Ishikawa (cell line): ENCODE results near the gene STAG3.

Source experiments
- CEBPB ChIP-seq: IDR thresholded peaks from 2 replicates; pipeline ENCODE4 v1.6.1; 2012
- CREB1 ChIP-seq: IDR thresholded peaks from 2 replicates; pipeline ENCODE4 v1.6.1; 2012; ENCODE audit warnings: low read depth
- EGR1 ChIP-seq: IDR thresholded peaks from 2 replicates; pipeline ENCODE4 v1.6.1; 2012
- EP300 ChIP-seq: IDR thresholded peaks from 2 replicates; pipeline ENCODE4 v1.6.1; 2012; ENCODE audit warnings: borderline replicate concordance
- FOXM1 ChIP-seq: IDR thresholded peaks from 2 replicates; pipeline ENCODE4 v1.6.1; 2012; ENCODE audit warnings: low read depth, borderline replicate concordance
- NFIC ChIP-seq: IDR thresholded peaks from 2 replicates; pipeline ENCODE4 v1.6.1; 2012
- RAD21 ChIP-seq: IDR thresholded peaks from 2 replicates; pipeline ENCODE4 v1.6.1; 2012; ENCODE audit warnings: low read depth
- TAF1 ChIP-seq: IDR thresholded peaks from 2 replicates; pipeline ENCODE4 v1.6.1; 2012; ENCODE audit warnings: low read depth, mild to moderate bottlenecking
- TCF12 ChIP-seq: IDR thresholded peaks from 2 replicates; pipeline ENCODE4 v1.6.1; 2012; ENCODE audit warnings: low read depth
- TEAD4 ChIP-seq: IDR thresholded peaks from 2 replicates; pipeline ENCODE4 v1.6.1; 2012
- YY1 ChIP-seq: IDR thresholded peaks from 2 replicates; pipeline ENCODE4 v1.6.1; 2012; ENCODE audit warnings: low read depth
- ZBTB7A ChIP-seq: IDR thresholded peaks from 2 replicates; pipeline ENCODE4 v1.6.1; 2012; ENCODE audit warnings: low read depth
- TF ChIP-seq, protein P1 (sequence below): IDR thresholded peaks from 2 replicates; pipeline ENCODE4 v1.6.1; 2012; ENCODE audit warnings: low read depth, mild to moderate bottlenecking
- TF ChIP-seq, protein P2 (sequence below): IDR thresholded peaks from 2 replicates; pipeline ENCODE4 v1.6.1; 2012
- TF ChIP-seq, protein P3 (sequence below): IDR thresholded peaks from 2 replicates; pipeline ENCODE4 v1.6.1; 2012

The STAG3 gene

DNA sequence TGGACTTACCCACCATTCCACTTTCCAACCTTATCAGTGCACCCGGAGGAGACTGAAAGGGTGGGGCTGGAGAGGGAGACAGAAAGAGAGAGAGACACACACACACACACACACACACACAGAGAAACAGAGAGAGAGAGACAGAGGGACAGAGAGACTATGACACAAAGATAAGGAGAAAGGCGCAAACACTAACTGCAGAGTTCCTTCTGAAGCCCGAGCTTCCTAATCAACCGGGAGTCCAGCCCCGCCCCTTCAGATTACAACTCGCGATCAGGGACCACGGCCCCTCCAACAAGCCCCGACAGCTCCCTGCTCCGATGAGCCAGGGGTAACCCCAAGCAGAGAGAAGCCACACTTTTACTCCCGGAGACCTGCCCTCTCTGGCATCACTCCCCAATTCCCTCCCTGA, 9.8 kb upstream of the STAG3 start:
- TF ChIP-seq EGR1 (no peak), NFIC (no peak), CEBPB (no peak), ZBTB7A (no peak), TEAD4 (no peak), RAD21 (no peak), FOXM1 (no peak), YY1 (no peak), CREB1 (no peak), TCF12 (no peak), TAF1 (no peak)
- TF ChIP-seq, protein P1, sequence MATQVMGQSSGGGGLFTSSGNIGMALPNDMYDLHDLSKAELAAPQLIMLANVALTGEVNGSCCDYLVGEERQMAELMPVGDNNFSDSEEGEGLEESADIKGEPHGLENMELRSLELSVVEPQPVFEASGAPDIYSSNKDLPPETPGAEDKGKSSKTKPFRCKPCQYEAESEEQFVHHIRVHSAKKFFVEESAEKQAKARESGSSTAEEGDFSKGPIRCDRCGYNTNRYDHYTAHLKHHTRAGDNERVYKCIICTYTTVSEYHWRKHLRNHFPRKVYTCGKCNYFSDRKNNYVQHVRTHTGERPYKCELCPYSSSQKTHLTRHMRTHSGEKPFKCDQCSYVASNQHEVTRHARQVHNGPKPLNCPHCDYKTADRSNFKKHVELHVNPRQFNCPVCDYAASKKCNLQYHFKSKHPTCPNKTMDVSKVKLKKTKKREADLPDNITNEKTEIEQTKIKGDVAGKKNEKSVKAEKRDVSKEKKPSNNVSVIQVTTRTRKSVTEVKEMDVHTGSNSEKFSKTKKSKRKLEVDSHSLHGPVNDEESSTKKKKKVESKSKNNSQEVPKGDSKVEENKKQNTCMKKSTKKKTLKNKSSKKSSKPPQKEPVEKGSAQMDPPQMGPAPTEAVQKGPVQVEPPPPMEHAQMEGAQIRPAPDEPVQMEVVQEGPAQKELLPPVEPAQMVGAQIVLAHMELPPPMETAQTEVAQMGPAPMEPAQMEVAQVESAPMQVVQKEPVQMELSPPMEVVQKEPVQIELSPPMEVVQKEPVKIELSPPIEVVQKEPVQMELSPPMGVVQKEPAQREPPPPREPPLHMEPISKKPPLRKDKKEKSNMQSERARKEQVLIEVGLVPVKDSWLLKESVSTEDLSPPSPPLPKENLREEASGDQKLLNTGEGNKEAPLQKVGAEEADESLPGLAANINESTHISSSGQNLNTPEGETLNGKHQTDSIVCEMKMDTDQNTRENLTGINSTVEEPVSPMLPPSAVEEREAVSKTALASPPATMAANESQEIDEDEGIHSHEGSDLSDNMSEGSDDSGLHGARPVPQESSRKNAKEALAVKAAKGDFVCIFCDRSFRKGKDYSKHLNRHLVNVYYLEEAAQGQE: no peak
- TF ChIP-seq, protein P2, sequence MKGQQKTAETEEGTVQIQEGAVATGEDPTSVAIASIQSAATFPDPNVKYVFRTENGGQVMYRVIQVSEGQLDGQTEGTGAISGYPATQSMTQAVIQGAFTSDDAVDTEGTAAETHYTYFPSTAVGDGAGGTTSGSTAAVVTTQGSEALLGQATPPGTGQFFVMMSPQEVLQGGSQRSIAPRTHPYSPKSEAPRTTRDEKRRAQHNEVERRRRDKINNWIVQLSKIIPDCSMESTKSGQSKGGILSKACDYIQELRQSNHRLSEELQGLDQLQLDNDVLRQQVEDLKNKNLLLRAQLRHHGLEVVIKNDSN: no peak

DNA sequence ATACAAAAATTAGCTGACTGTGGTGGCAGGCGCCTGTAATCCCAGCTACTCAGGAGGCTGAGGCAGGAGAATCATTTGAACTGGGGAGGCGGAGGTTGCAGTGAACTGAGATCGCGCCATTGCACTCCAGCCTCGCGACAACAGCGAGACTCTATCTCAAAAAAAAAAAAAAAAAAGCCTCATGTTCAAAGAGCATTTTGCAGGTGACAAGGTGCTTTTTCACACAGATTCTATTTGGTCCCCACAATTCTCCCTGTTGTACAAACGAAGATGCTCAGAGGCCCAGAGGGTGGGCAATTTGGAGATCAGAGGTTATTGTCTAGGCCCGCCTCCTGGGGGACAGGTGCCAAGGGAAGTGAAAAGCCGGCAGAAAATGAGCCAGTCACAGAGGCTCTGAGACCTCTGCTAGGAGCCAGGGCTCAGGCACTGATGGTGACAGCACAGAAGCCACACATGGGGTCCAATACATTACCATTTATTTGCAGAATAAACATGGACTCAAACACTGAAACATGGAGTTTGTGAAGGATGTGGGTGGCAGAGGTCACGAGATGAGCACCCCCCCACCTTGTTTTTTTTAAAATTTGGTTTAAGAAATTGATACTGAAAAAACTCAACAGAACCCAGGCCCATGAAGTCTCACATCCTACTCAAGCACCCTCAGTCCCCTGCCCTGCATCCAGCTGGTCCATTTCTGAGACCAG, 8.4 kb upstream of the STAG3 start:
- TF ChIP-seq, protein P3, sequence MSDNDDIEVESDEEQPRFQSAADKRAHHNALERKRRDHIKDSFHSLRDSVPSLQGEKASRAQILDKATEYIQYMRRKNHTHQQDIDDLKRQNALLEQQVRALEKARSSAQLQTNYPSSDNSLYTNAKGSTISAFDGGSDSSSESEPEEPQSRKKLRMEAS: no peak
- no peak for TF ChIP-seq ZBTB7A
- no peak for TF ChIP-seq CEBPB
- TF ChIP-seq YY1: no peak
- no peak for TF ChIP-seq EP300
- no peak for TF ChIP-seq NFIC
- no peak for TF ChIP-seq TAF1
- no peak for TF ChIP-seq EGR1
- TF ChIP-seq TEAD4: no peak
- TF ChIP-seq CREB1: no peak
- no peak for TF ChIP-seq FOXM1
- TF ChIP-seq RAD21: no peak
- TF ChIP-seq, protein P2: no peak
- no peak for TF ChIP-seq TCF12

DNA sequence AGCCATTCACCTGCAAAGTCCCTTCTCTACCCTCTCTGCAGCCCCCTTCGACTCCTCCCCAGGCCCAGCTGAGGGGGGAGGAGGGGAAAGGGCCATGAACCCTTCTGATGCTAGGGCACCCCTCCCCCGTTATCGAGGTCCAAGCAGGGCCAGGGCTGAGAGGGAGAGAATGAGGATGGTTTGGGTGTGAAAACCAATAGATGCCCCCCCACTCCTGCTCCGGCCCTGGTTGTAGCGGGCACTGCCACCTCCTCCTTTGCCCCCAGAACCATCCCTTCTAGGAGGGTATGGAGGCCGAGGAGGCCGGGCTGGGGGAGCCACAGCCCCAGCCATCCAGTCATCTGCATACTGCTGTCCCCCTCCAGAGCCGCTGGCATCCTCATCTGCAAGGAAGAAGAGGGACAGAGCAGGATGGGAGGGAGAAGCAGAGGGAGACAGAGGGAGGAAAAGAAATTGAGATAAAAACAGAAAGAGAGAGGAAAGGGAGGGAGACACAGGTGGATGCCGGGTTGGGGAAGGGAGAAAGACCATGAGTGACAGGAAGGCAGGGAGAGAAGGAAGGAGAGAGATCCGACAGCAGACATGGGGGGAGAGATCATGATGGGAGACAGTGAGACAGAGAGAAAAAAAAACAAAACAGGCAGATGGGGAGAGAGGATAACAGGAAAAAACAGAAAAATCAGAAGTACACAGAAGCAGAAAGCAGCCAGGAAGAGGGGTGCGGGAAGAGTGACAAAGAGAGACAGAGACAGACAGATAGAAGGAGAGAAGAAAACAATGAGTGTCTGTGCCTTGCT, 7.4 kb upstream of the STAG3 start:
- no peak for TF ChIP-seq TAF1
- no peak for TF ChIP-seq CREB1
- no peak for TF ChIP-seq TCF12
- TF ChIP-seq EGR1: no peak
- TF ChIP-seq YY1: no peak
- TF ChIP-seq, protein P3: no peak
- no peak for TF ChIP-seq ZBTB7A
- TF ChIP-seq RAD21: no peak
- no peak for TF ChIP-seq FOXM1
- no peak for TF ChIP-seq CEBPB
- TF ChIP-seq, protein P2: no peak
- TF ChIP-seq EP300: no peak
- TF ChIP-seq NFIC: no peak
- TF ChIP-seq, protein P1: no peak
- no peak for TF ChIP-seq TEAD4

DNA sequence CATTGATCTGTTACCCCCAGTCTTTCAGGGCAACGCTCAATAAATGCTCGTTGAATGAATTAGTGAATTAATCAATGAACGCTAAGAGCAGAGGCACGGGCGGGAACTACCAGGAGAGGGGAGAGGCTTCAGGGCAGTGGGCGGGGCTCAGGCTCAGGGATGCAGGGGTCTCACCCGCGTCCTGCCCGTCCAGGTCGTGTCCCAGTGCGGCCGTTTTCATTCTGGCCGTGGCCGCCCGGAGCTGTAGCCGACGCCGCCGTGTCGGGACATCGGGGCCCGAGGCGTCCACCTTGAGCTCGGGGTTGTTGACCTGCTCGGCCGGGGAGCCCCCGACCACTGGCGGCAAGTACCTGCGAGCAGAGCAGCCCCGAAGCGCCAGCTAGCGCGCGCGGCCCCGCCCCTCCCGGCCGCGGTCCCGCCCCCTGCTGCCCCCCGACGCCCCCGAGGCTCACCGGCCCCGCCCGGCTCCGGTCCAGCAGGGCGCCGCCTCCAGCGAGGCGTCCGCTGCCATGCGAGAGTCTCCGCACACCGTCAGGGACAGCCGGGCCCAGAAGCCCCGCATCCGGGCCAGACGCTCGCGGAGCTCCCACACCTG, 6.5 kb upstream of the STAG3 start:
- TF ChIP-seq RAD21 (no peak), NFIC (no peak), YY1 (no peak), ZBTB7A (peak; percentile 63; the same call in 1 of the 2 replicates), EGR1 (no peak)

DNA sequence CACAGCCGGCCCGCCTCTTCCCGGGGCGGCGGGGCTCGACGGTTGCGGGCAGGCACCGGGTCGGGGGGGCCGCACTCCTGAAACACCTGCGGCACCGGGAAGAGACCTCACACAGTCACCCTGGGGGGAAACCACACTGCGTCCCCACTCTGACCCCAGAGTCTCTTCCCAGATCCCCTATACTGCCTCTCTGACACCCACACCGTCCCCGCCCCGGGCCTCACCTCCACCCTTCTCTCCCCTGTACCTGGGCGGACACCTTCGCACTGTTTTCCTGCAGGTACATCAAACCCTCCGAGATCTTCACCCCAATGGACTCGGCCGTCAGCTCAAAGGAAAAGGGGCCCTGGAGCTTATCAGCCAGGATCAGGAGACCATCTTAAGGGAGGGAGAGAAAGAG, 5.9 kb upstream of the STAG3 start:
- no peak for TF ChIP-seq TEAD4
- TF ChIP-seq EP300: no peak
- no peak for TF ChIP-seq NFIC
- TF ChIP-seq FOXM1: no peak
- TF ChIP-seq, protein P3: no peak
- no peak for TF ChIP-seq EGR1
- TF ChIP-seq, protein P2: no peak
- TF ChIP-seq YY1: no peak
- TF ChIP-seq CREB1: no peak
- TF ChIP-seq ZBTB7A: no peak
